Epithelial cell of proximal tubule (primary cell): ENCODE measurements around the gene PTPRN2. TPM values are rescaled to one million over a fixed set of nuclear protein-coding genes. Genes with fewer than 3 reads are reported as not detected.

Source experiments
- DNase-seq: peaks from one replicate; pipeline ENCODE4 v3.0.0-alpha.2; 2011; ENCODE audit warnings: low read depth
- H3K4me3 ChIP-seq: 2 replicates; pipeline ENCODE4 v1.5.1; 2011; ENCODE audit warnings: low read depth, mild to moderate bottlenecking, low read length
- total RNA-seq: library from RNA; depleted of rRNA; stranded (reverse); fragments of >200 nt; gene quantifications from 2 replicates; pipeline ENCODE4 v1.2.3, GENCODE V29; 2015
- TF ChIP-seq, protein P1 (sequence below): conservative IDR thresholded peaks from 2 replicates; pipeline ENCODE4 v1.5.1; 2012; ENCODE audit warnings: low read depth, mild to moderate bottlenecking, low read length

The PTPRN2 gene
- total RNA-seq, 1 donor from 2014 or later = 2.8 TPM

DNA sequence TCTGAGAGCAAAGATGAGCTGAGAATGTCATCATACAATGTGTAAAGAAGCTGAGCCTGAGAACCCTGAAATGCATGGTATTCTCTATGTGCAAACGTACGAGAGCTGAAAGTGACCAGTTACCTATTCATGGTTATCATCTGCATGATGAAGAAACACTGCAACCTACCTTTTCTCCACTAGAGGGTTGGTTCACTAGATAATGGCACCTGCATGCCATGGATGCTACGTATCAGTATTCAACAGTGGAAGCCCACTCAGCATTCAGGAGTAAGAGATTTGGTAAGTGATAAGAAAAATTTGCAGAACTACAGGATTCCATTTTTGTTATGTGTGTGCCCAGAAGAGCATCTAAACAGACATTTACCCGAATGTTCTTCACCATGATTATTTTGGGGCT is 145.4 kb downstream of the PTPRN2 start:
- H3K4me3 ChIP-seq = no peak overlapping the region

DNA sequence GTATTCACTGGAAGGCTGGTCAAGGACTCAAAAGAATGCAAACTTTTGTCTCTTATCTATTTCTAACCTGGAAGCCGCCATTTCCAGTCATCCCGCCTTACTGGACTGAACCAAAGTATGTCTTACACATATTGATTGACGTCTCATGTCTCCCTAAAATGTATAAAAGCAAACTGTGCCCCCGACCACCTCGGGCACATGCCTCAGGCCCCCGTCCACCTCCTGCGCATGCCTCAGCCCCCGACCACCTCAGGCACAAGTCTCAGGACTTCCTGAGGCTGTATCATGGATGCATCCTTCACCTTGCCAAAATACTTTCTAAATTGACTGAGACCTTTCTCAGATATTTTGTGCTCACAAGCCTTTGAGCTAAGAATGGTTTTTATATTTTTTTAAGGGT is 148.6 kb downstream of the PTPRN2 start:
- TF ChIP-seq, protein P1, sequence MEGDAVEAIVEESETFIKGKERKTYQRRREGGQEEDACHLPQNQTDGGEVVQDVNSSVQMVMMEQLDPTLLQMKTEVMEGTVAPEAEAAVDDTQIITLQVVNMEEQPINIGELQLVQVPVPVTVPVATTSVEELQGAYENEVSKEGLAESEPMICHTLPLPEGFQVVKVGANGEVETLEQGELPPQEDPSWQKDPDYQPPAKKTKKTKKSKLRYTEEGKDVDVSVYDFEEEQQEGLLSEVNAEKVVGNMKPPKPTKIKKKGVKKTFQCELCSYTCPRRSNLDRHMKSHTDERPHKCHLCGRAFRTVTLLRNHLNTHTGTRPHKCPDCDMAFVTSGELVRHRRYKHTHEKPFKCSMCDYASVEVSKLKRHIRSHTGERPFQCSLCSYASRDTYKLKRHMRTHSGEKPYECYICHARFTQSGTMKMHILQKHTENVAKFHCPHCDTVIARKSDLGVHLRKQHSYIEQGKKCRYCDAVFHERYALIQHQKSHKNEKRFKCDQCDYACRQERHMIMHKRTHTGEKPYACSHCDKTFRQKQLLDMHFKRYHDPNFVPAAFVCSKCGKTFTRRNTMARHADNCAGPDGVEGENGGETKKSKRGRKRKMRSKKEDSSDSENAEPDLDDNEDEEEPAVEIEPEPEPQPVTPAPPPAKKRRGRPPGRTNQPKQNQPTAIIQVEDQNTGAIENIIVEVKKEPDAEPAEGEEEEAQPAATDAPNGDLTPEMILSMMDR = no peak
- no peak for DNase-seq
- H3K4me3 ChIP-seq = no peak overlapping the region

More for the DNA sequence above, 145.4 kb downstream of the PTPRN2 start:
- TF ChIP-seq, protein P1 = peak; percentile 15
- DNase-seq = no peak

DNA sequence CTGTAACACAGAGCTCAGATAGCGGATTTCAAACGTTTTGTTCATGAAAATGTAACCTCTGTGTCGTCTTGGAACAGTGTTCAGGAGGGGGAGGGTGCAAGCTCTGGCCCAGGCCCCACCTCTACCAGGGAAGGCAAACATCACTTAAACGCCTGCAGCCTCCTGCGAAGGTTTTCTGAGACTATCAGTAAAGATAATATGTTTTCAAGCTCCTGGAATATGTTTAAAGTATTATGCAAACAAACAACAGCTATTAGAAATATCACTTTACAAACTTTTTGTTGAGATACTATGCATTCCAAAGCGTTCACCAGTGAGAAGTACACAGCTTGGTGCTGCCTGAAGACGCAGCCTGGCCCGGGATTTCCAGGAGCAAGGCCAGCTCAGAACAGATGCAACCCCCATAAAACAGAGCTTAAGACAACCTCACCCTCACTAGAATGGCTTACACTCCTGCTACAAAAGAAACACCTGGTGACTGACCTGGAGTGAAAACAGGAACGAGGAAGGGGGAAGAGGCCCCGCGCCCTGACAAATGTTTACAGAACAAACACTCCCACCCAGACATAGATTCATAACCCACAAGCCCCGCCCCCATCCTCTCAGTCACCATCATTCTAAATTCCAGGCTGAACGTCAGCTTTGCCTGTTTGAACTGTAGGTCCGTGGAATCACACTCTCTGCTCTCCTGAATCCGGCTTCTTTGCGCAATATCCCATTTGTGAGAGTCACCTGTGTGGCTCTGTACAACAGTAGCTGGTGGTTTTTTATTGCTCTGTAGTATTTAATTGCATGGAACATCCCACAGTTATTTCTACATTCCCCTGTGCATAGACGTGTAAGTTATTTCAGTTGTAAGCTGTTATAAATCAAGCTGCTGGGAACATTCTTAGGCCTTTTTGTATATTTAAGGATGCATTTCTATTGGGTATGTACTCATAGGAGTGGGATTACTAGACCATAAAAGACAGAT is 155.0 kb downstream of the PTPRN2 start:
- no peak overlapping the region for H3K4me3 ChIP-seq
- TF ChIP-seq, protein P1 = no peak
- DNase-seq = peak; percentile 9

DNA sequence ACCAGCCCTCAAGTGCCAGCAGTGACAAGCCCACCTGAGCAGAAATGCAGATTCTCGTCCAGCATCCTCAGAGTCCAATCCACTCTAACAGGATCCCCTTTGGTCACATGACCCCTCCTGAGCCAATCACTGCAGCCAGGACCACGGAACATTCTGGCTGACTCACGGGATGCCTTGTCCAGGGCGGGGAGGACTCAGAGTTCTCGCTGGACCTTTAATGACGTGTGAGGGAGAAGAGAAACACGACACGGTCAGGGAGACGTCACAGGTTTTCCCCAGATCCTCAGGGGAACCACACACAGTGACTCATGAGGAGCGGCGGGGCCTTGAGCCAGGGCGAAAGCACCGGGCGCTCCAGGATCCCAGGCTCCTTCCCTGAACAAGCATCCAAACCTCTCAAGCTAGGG is 155.7 kb downstream of the PTPRN2 start:
- no peak overlapping the region for H3K4me3 ChIP-seq
- TF ChIP-seq, protein P1 = no peak
- DNase-seq = peak; percentile 7

DNA sequence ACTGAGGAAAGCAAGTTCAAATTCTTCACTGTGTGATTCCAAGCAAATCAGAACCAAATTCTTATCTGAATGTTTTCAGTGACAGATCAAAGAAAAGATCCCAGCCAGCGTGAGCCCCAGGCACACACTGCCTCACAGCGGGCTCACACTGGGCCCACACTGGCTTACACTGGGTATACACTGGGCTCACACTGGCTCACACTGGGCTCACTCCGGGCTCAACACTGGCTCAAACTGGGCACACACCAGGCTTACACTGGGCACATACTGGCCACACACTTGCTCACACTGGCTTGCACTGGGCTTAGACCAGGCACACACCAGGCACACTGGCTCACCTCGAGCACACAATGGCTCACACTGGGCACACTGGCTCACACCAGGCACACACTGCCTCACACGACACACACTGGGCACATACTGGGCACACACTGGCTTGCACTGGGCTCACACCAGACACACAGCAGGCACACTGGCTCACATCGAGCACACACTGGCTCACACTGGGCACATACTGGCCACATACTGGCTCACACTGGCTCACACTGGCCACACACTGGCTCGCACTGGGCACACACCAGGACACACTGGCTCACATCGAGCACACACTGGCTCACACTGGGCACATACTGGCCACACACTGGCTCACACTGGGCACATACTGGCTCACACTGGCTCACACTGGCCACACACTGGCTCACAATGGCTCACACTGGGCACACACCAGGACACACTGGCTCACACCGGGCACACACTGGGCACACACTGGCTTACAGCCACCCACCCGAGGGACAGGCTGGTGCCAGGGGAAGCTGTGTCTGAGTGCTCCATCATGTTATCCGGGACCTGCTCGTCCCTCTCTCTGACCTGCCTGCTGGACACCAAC is 156.3 kb downstream of the PTPRN2 start:
- no peak for DNase-seq
- TF ChIP-seq, protein P1 = no peak
- no peak overlapping the region for H3K4me3 ChIP-seq

DNA sequence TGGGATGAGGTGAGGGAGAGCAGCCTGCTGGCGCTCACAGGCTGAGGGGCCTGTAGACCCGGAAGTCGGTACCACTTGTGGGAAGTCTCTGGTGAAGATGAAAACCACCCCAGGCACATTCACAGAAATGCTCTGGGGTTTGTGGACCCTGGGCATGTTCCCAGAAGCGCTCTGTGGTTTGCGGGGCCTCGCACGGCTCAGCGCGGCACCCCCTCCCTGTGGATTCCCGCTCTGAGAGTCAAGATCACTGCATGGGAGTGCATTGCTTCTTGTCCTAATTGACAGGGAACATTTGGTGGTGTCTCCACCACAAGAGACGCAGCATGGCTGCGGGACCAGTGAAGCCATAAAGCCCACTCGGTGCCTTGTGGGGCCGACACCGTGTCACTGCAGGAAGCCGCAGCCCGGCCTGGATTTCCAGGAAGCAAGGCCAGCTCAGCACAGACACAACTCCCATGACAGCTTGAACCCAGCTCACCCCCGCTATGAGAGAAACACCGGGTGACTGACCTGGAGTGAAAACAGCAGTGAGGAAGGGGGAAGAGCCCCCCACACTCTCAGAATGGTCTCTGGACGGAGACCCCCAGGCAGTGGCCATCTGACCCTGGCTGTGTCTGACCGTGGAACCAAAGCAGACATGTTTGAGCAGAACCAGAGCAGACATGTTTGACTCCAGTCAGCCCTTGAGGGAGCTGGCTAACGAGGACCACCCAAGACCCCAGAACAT is 157.2 kb downstream of the PTPRN2 start:
- TF ChIP-seq, protein P1 = no peak
- DNase-seq = no peak
- no peak overlapping the region for H3K4me3 ChIP-seq
